Upper lobe of left lung (tissue), 6 donors: ENCODE data around the gene ZNF652. TPM values are rescaled to one million over a fixed set of nuclear protein-coding genes. Genes with fewer than 3 reads are reported as not detected.

ENCODE experiments used
- ATAC-seq, 2 donors: fragments of 200-7000 bp; cut with Tn5 transposase; one replicate each; pipeline ENCODE4 v1.9.1; 2022; ENCODE audit warnings: mild to moderate bottlenecking in 2 of 2, moderate library complexity in 2 of 2; ENCODE audit not compliant: low FRiP score in 2 of 2
- DNase-seq, 2 donors: peaks; one replicate each; pipeline ENCODE4 v3.0.0-alpha.2; 2019 to 2020
- H3K27ac ChIP-seq, 4 donors: fragments of 200-600 bp; sonication (generic); one replicate each; pipeline ENCODE4 v1.5.1; 2016 to 2019
- H3K27me3 ChIP-seq, 4 donors: fragments of 200-600 bp; sonication (generic); one replicate each; pipeline ENCODE4 v1.5.1; 2017 to 2019
- H3K36me3 ChIP-seq, 4 donors: fragments of 200-600 bp; sonication (generic); one replicate each; pipeline ENCODE4 v1.5.1; 2016 to 2019
- H3K4me1 ChIP-seq, 4 donors: fragments of 200-600 bp; sonication (generic); one replicate each; pipeline ENCODE4 v1.5.1; 2018 to 2019
- H3K4me3 ChIP-seq, 4 donors: fragments of 200-600 bp; sonication (generic); one replicate each; pipeline ENCODE4 v1.5.1; 2017 to 2019; ENCODE audit warnings: mild to moderate bottlenecking in 2 of 4, moderate library complexity in 1 of 4
- H3K9me3 ChIP-seq, 4 donors: fragments of 200-600 bp; sonication (generic); one replicate each; pipeline ENCODE4 v1.5.1; 2018 to 2019
- CTCF ChIP-seq, 6 experiments: fragments of 450-650 bp in 4 of 6; fragments of 200-600 bp in 2 of 6; sonication (generic) in 2 of 6; IDR thresholded peaks; one replicate each; pipeline ENCODE4 v1.5.1; 2016 to 2019; ENCODE audit warnings: antibody characterized with exemption in 6 of 6
- EP300 ChIP-seq, 4 donors: sonication (generic); formaldehyde crosslinking; IDR thresholded peaks; one replicate each; pipeline ENCODE4 v1.5.1; 2017; ENCODE audit warnings: antibody characterized with exemption in 4 of 4, control low read depth in 2 of 4
- POLR2A ChIP-seq, 4 donors: fragments of 450-650 bp; IDR thresholded peaks; one replicate each; pipeline ENCODE4 v1.5.1; 2016 to 2017; ENCODE audit warnings: antibody characterized with exemption in 4 of 4, mild to moderate bottlenecking in 2 of 4
- POLR2AphosphoS5 ChIP-seq, 2 donors: sonication (generic); formaldehyde crosslinking; IDR thresholded peaks; one replicate each; pipeline ENCODE4 v1.5.1; 2017; ENCODE audit warnings: antibody characterized with exemption in 2 of 2
- WGBS, 2 donors: methylation state at CpG; one replicate each; pipeline ENCODE4 v1.1.5; 2017 to 2018; 5-methylcytosine and 5-hydroxymethylcytosine counted together
- total RNA-seq, 6 donors: library from RNA; depleted of rRNA in 4 of 6; stranded (reverse); fragments of >200 nt in 4 of 6; gene quantifications; one replicate each; pipeline versions ENCODE4 v1.1.0 to v1.2.1, GENCODE V29; 2016 to 2021
- donor health status: DM: no; HTN: no; CAD: no; lungs with moderate emphysema.
- donor health status: DM: no; HTN: yes; CAD: no; lungs with severe emphysema.

ZNF652 gene
- total RNA-seq, 6 donors from 2014 or later: 29.4 to 69.4 (median 41.5) TPM

DNA sequence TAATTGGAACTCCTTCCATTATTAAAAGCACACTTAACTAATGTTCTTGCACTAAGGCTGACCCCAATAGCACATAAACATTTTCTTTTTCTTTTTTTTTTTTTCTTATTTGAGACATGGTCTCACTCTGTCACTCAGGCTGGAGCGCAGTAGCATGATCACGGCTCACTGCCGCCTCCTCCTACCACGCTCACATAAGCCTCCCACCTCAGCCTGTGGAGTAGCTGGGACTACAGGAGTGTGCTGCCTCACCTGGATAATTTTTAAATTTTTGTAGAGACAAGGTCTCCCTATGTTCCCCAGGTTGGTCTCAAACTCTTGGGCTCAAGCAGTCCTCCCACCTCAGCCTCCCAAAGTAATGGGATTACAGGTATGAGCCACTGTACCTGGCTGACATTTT is 1.2 kb upstream of the ZNF652 start:
- Histone ChIP-seq H3K36me3 (no peaks in the 10 kb centered on the region), H3K27me3 (no peaks in the 10 kb centered on the region), H3K9me3 (no peaks in the 10 kb centered on the region), H3K27ac (no peak overlapping the region), H3K4me1 (peaks cover 24 to 35% (median 29%) of the 10 kb centered on the region in 4 donors), H3K4me3 (no peak overlapping the region)
- no peak for DNase-seq
- 88 to 94% methylated on average over 4 of the region's 4 CpGs for WGBS, 2 donors
- no peak for ATAC-seq
- TF ChIP-seq POLR2AphosphoS5 (IDR thresholded peaks at IDR 0.05) (no peak), EP300 (IDR thresholded peaks at IDR 0.05) (no peak), POLR2A (IDR thresholded peaks at IDR 0.05) (no peak), CTCF (IDR thresholded peaks at IDR 0.05) (no peak)

DNA sequence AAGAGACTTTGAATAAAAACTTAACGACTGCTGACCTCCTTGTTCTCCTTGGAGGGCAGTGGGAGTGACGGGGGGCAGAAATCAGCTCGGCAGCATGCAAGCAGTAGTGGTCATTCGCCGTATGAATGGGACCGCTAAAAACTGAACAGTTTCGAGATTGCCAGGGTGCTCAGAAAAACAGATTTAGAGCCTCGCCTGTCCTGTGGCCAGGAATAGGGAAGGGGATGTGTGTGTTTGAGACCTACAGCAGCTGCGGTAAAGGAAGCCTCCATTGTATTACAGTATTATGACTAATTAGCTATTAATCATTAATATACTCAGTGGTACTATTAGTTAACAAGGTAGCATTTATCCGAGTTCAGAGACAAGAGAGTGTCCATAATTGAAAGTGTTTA is 670 bp upstream of the ZNF652 start:
- H3K9me3 ChIP-seq: no peaks in the 10 kb centered on the region
- H3K4me3 ChIP-seq: peak overlapping the region; percentile 35 to 99 (median 96)
- H3K27me3 ChIP-seq: no peaks in the 10 kb centered on the region
- no peak for ATAC-seq
- peak overlapping the region; percentile 92 to 99 (median 96) for H3K27ac ChIP-seq
- no peak for TF ChIP-seq POLR2A (IDR thresholded peaks at IDR 0.05)
- TF ChIP-seq EP300 (IDR thresholded peaks at IDR 0.05): no peak
- TF ChIP-seq CTCF (IDR thresholded peaks at IDR 0.05): no peak
- no peak for TF ChIP-seq POLR2AphosphoS5 (IDR thresholded peaks at IDR 0.05)
- no peak for DNase-seq
- peaks cover 29 to 38% (median 32%) of the 10 kb centered on the region in 4 donors for H3K4me1 ChIP-seq
- H3K36me3 ChIP-seq: no peaks in the 10 kb centered on the region
- 11 to 18% methylated on average over 10 of the region's 10 CpGs for WGBS, 2 donors

DNA sequence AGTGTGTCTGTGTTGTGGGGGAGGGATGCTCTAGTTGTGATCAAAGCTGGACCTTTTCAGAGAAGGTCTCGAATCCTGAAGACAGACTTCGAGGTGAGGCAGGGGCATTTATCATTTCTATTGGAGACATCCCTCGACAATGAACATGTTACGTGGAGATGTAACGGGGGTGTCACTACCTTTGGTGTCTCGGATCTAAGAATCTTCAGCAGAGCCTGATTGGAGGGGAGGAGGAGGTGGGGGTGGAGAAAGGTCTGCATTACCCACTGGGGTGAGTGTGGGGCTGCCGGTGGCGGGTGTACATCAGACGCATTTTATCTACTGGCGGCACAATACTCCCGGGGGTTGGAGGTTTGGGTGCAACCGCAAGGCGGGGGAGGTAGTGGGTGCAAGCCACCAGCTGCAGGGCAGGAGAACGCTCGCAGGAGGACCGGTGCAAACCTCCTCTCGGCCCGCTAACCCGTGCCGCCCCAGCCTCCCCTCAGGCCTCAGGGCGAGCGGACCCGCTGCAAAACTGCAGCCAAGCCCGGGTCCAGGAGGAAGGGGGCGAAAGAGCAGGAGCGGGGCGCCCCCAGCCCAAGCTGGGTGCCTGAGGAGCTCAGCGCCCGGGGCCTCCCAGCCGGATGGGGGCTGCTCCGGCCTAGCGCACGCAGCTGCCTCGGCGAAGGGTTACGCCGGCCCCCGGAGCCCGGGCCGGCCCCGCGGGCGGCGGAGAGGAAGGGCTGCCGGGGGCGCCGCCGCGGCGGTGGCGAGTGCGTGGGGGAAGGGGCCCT is 735 bp downstream of the ZNF652 start:
- Histone ChIP-seq H3K36me3 (no peaks in the 10 kb centered on the region), H3K9me3 (no peaks in the 10 kb centered on the region), H3K4me1 (peaks cover 33 to 44% (median 36%) of the 10 kb centered on the region in 4 donors), H3K4me3 (peak overlapping the region; percentile 89 to 99 (median 96)), H3K27ac (peak overlapping the region; percentile 92 to 99 (median 96)), H3K27me3 (no peaks in the 10 kb centered on the region)
- ATAC-seq (peak; percentile 28 to 35), DNase-seq (peak in 1 of 2 donors; percentile 66)
- 0 to 1% methylated on average over 14 to 20 of the region's 52 CpGs for WGBS, 2 donors
- TF ChIP-seq POLR2A (IDR thresholded peaks at IDR 0.05) (peak in 2 of 4 donors; percentile 15 to 34), POLR2AphosphoS5 (IDR thresholded peaks at IDR 0.05) (no peak)

GRCh38 chr17:49360796-49361128 is 1.3 kb downstream of the ZNF652 start:
- Histone ChIP-seq H3K9me3 (no peaks in the 10 kb centered on the region), H3K4me3 (peak overlapping the region; percentile 89 to 99 (median 96)), H3K27ac (peak overlapping the region; percentile 92 to 99 (median 96)), H3K36me3 (no peaks in the 10 kb centered on the region), H3K27me3 (no peaks in the 10 kb centered on the region), H3K4me1 (peaks cover 33 to 44% (median 36%) of the 10 kb centered on the region in 4 donors)
- TF ChIP-seq EP300 (IDR thresholded peaks at IDR 0.05) (no peak), CTCF (IDR thresholded peaks at IDR 0.05) (no peak), POLR2A (IDR thresholded peaks at IDR 0.05) (no peak), POLR2AphosphoS5 (IDR thresholded peaks at IDR 0.05) (no peak)
- 0 to 3% methylated on average over 8 of the region's 8 CpGs for WGBS, 2 donors
- peak in 1 of 2 donors; percentile 51 for DNase-seq
- peak in 1 of 2 donors; percentile 14 for ATAC-seq

- 8 to 9% methylated on average over 8 of the region's 8 CpGs for WGBS, 2 donors
- DNase-seq (no peak), ATAC-seq (no peak)
- Histone ChIP-seq H3K36me3 (no peaks in the 10 kb centered on the region), H3K4me3 (peak overlapping the region; percentile 89 to 99 (median 96)), H3K4me1 (peaks cover 33 to 44% (median 36%) of the 10 kb centered on the region in 4 donors), H3K27me3 (no peaks in the 10 kb centered on the region), H3K27ac (peak overlapping the region; percentile 92 to 99 (median 96)), H3K9me3 (no peaks in the 10 kb centered on the region)
- TF ChIP-seq POLR2A (IDR thresholded peaks at IDR 0.05) (no peak), CTCF (IDR thresholded peaks at IDR 0.05) (no peak), POLR2AphosphoS5 (IDR thresholded peaks at IDR 0.05) (no peak), EP300 (IDR thresholded peaks at IDR 0.05) (no peak)
Observed at GRCh38 chr17:49359990-49360795, 1.9 kb downstream of the ZNF652 start.
